Fibroblast of the aortic adventitia (primary cell): ENCODE measurements around the gene PPP1R1A. TPM values are rescaled to one million over a fixed set of nuclear protein-coding genes. Genes with fewer than 3 reads are reported as not detected.

Source experiments
- DNase-seq: peaks from one replicate; pipeline ENCODE4 v3.0.0-alpha.2; 2010; ENCODE audit warnings: low read depth
- H3K4me3 ChIP-seq: 2 replicates; pipeline ENCODE4 v1.5.1; 2011; ENCODE audit warnings: low read depth, mild to moderate bottlenecking, control low read depth, low read length, moderate library complexity
- CTCF ChIP-seq: IDR thresholded peaks from 2 replicates; pipeline ENCODE4 v1.5.1; 2011; ENCODE audit warnings: mild to moderate bottlenecking, low read length, control low read depth, inconsistent platforms; ENCODE audit not compliant: insufficient read depth
- total RNA-seq: library from RNA; depleted of rRNA; stranded (reverse); fragments of >200 nt; gene quantifications from 2 replicates; pipeline ENCODE4 v1.2.3, GENCODE V29; 2012; ENCODE audit warnings: low replicate concordance

Gene PPP1R1A
- total RNA-seq, 1 donor = not detected

GRCh38 chr12:54603872-54604271 is 15.4 kb upstream of the PPP1R1A start:
- no peak for DNase-seq
- TF ChIP-seq CTCF = no peak
- H3K4me3 ChIP-seq = no peak overlapping the region

DNA sequence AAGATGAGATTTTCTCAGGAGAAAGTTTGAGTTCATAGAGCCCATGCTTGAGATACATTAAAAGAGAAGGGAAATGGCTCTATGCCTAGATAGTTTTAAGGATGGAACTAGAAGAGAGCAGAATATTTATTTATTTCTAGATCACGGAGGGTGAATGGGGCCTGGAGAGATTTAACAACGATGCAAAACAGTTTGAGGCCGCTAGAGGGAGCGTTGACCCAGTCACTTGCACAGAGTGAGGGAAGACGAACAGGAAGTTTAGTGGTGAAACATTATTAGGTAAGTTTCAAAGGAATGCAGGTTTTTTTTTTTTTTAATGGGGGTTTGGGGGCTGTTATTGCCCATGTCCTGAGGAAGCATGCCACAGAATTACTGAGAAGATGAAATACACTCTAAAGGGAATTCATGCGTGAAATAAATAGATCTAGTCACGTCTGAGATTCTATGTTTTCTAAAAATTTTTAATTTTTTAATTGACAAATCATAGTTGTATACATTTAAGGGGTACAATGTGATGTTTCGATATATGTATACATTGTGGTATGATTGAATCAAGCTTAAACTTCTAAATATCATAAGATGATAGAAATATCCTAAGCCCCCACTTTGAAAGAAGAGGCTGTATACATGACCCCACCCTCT is 14.8 kb upstream of the PPP1R1A start:
- H3K4me3 ChIP-seq = no peak overlapping the region
- DNase-seq = peak; percentile 71
- peak; percentile 91 for TF ChIP-seq CTCF

DNA sequence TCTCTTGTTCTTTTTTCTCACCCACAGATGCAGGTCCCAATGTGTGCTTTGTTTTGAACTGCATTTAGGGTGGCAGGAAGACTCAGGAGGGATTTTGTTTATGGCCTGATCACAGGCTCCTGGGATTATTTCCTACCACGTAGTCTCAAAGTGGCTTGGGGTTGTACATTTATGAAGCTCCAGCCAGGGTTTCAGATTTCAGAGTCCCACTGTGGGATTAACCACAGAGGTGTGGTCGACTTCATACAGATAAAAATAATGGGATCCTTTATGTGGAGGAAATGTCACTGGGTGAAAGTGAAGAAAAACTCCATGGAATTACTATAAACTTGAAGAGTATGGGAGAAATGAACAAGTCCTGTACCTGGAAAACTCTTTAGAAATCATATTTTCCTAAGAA is 14.2 kb upstream of the PPP1R1A start:
- no peak for TF ChIP-seq CTCF

DNA sequence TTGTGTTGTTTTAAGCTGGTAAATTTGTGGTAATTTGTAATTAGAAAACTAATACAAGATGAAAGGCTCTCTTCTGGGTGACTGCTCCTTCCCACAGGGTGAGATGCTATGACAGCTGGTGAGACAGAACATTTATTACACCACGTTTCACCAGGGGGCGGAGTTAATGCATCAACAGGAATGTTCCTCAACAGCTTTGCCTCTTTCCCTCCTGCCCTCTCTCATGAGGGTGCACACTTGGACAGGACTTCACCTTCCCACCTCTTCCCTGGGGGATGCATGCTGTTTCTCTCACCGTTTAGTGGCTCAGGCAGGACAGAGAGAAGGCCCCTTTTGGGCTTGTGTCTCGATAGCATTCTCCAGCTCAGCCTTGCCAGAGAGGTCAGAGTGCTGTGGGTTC is 13.4 kb upstream of the PPP1R1A start:
- H3K4me3 ChIP-seq = no peak overlapping the region
- no peak for DNase-seq
- no peak for TF ChIP-seq CTCF

More for the DNA sequence above, 14.2 kb upstream of the PPP1R1A start:
- no peak for DNase-seq
- H3K4me3 ChIP-seq = no peak overlapping the region

- no peak overlapping the region for H3K4me3 ChIP-seq
- TF ChIP-seq CTCF = no peak
- no peak for DNase-seq
Measured at GRCh38 chr12:54598970-54599369, 10.5 kb upstream of the PPP1R1A start.

GRCh38 chr12:54596526-54596946 is 8.1 kb upstream of the PPP1R1A start:
- TF ChIP-seq CTCF = peak; percentile 88
- no peak overlapping the region for H3K4me3 ChIP-seq
- peak; percentile 70 for DNase-seq

GRCh38 chr12:54595471-54595870 is 7.0 kb upstream of the PPP1R1A start:
- TF ChIP-seq CTCF = no peak
- DNase-seq = no peak
- no peak overlapping the region for H3K4me3 ChIP-seq
